Mesothelial cell of epicardium (in vitro differentiated cells): Measurements from ENCODE around the gene CEP70. TPM values are rescaled to one million over a fixed set of nuclear protein-coding genes. Genes with fewer than 3 reads are reported as not detected.
"Not testable (repeated sequence)": the region's sequence is repeated elsewhere in the genome, so short reads cannot be mapped to it uniquely, and the experiment has no call there.

Source experiments
- DNase-seq, 2 experiments: peaks; one replicate each; pipeline ENCODE4 v3.0.0; 2021; ENCODE audit warnings: low spot score in 2 of 2; ENCODE audit not compliant: unreplicated experiment in 2 of 2
- H3K27ac Mint-ChIP-seq: 2 replicates; pipeline ENCODE4 v1.8.0; 2021; ENCODE audit warnings: mixed read lengths
- H3K27me3 Mint-ChIP-seq: 2 replicates; pipeline ENCODE4 v1.8.0; 2021; ENCODE audit warnings: low read depth, mixed read lengths
- H3K36me3 Mint-ChIP-seq: 2 replicates; pipeline ENCODE4 v1.8.0; 2021; ENCODE audit warnings: mixed read lengths
- H3K4me1 Mint-ChIP-seq: 2 replicates; pipeline ENCODE4 v1.8.0; 2021; ENCODE audit warnings: mixed read lengths
- H3K4me3 Mint-ChIP-seq: 2 replicates; pipeline ENCODE4 v1.8.0; 2021; ENCODE audit warnings: mild to moderate bottlenecking, moderate library complexity, mixed read lengths
- H3K9me3 Mint-ChIP-seq: 2 replicates; pipeline ENCODE4 v1.8.0; 2021; ENCODE audit warnings: mixed read lengths
- total RNA-seq: library from RNA; stranded (reverse); gene quantifications from 3 replicates; pipeline ENCODE4 v1.2.1, GENCODE V29; 2021
- TF ChIP-seq, protein P1 (sequence below): fragments of 200-600 bp; sonication (generic); IDR thresholded peaks from one replicate; pipeline ENCODE4 v1.5.0; 2021; ENCODE audit warnings: antibody characterized with exemption; ENCODE audit not compliant: unreplicated experiment

Gene CEP70
- total RNA-seq, 1 donor from 2014 or later: 51.5 TPM

DNA sequence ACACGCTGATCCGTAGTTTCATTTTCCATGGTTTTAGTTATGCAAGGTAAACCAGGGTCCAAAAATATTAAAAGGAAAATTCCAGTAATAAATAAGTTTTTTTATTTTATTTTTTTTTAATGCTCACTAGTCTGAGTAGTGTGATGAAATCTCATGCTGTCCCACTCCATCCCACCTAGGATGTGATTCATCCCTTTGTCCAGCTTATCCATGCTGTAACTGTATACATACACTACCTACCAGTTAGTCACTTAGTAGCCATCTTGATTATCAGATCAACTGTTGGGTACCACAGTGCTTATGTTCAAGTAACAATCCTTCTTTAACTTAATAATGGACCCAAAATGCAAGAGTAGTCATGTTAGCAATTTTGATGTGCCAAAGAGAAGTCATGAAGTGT lies 84.5 kb downstream of the CEP70 start:
- no peak for DNase-seq
- Mint-ChIP-seq H3K27ac (no peak overlapping the region), H3K27me3 (no peaks in the 10 kb centered on the region), H3K36me3 (peaks cover 11% of the 10 kb centered on the region), H3K4me1 (peaks cover 10% of the 10 kb centered on the region), H3K9me3 (no peaks in the 10 kb centered on the region), H3K4me3 (no peak overlapping the region)
- TF ChIP-seq, protein P1, sequence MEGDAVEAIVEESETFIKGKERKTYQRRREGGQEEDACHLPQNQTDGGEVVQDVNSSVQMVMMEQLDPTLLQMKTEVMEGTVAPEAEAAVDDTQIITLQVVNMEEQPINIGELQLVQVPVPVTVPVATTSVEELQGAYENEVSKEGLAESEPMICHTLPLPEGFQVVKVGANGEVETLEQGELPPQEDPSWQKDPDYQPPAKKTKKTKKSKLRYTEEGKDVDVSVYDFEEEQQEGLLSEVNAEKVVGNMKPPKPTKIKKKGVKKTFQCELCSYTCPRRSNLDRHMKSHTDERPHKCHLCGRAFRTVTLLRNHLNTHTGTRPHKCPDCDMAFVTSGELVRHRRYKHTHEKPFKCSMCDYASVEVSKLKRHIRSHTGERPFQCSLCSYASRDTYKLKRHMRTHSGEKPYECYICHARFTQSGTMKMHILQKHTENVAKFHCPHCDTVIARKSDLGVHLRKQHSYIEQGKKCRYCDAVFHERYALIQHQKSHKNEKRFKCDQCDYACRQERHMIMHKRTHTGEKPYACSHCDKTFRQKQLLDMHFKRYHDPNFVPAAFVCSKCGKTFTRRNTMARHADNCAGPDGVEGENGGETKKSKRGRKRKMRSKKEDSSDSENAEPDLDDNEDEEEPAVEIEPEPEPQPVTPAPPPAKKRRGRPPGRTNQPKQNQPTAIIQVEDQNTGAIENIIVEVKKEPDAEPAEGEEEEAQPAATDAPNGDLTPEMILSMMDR: no peak

DNA sequence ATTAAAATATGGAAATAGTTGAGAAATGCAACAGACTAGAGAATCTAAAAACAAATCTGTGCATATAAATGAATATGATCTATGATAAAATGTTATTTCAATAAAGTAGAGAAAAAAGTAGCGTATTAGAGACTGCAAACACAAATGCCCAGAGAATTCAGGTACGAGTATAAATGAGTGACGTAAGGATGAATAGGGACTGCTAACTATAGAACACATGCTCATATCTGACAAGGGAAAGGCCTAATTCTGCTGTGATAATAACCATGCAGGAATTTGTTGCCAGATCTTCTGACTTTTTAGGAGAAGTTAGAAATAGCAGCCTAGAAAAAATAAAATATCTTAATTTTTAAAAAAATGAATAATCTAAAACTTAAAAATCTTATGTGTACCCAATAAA lies 86.5 kb downstream of the CEP70 start:
- Mint-ChIP-seq H3K4me1 (peaks cover 9% of the 10 kb centered on the region), H3K4me3 (no peak overlapping the region), H3K27me3 (no peaks in the 10 kb centered on the region), H3K9me3 (no peaks in the 10 kb centered on the region), H3K36me3 (peaks cover 15% of the 10 kb centered on the region), H3K27ac (no peak overlapping the region)
- no peak for DNase-seq
- TF ChIP-seq, protein P1: no peak

DNA sequence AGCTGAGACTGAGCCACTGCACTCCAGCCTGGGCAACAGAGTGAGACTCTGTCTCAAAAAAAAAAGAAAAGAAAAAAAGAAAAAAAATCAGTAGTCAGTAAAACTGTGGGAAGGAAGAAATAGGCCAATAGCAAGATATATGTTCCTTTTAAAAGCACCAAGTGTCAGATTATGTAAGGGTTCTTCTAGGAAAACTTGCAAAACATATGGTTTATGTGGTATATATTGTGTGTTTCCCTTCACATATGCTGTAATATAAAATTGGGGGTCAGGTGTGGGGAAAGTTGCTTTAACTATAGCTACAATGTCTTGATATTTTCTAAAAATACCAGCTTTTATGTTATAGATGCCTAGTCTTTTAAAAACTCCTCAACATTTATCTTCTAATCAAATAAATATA lies 95.1 kb downstream of the CEP70 start:
- H3K36me3 Mint-ChIP-seq: peaks cover 23% of the 10 kb centered on the region
- H3K4me3 Mint-ChIP-seq: no peak overlapping the region
- no peak overlapping the region for H3K27ac Mint-ChIP-seq
- no peaks in the 10 kb centered on the region for H3K9me3 Mint-ChIP-seq
- TF ChIP-seq, protein P1: no peak
- DNase-seq: no peak
- no peaks in the 10 kb centered on the region for H3K27me3 Mint-ChIP-seq
- no peaks in the 10 kb centered on the region for H3K4me1 Mint-ChIP-seq

DNA sequence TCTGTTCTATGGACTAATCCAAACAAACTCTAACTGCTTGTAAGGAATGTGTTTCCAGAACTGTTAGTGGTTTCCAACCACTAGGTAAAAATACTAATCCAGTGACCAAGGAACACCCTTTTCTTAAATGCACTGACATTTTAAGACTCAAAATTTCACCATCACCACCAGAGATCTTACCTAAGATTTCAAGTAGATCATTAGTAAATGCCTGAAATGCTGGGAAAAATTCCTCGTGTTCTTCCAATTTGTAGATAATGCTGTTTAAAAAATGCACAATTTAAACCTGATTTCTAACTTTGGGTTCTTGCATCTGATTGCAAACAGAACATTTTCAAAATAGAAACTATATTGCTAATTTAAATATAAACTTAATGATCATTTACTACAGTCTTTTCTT lies 96.2 kb downstream of the CEP70 start:
- Mint-ChIP-seq H3K4me3 (no peak overlapping the region), H3K36me3 (peaks cover 26% of the 10 kb centered on the region), H3K27me3 (no peaks in the 10 kb centered on the region), H3K4me1 (no peaks in the 10 kb centered on the region), H3K9me3 (no peaks in the 10 kb centered on the region), H3K27ac (no peak overlapping the region)
- TF ChIP-seq, protein P1: no peak
- no peak for DNase-seq

DNA sequence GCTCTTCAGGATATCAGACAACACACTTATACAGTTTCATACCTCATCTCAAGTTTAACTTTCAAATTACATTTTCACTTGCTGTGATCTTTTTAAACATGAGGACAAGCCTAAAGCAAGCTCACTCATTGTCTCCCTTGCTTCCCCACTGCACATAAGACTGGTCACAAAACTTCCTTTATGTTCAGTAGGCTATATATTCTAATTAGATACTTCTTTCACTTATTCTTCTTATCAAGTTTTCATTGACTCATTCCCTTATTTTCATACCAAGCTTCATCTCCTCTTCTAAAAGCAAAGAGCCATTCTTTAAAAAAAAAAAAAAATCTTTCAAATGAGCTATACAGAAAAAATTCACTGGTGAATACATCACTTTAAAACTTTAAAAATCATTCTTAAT lies 97.0 kb downstream of the CEP70 start:
- Mint-ChIP-seq H3K4me1 (no peaks in the 10 kb centered on the region), H3K9me3 (peaks cover 1% of the 10 kb centered on the region), H3K27me3 (no peaks in the 10 kb centered on the region), H3K36me3 (peaks cover 29% of the 10 kb centered on the region), H3K4me3 (no peak overlapping the region), H3K27ac (no peak overlapping the region)
- TF ChIP-seq, protein P1: no peak
- DNase-seq: no peak

DNA sequence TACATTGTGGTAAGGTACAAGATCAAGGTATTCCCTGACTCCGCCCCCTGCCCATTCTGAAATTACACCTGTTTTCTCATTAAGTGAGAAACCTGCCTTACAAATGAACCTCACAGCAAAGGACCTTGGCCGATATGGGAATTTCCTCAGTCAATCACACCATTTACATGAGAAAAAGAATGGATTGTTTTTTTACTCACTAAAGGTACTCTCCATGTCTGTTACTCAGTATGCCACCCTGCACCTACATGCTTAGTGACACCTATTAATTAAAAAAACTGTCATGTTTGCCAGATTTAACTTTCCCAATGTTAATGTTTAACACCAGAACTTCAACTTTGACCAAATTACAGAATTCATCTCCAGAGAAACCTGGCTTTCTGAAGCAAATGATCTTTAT lies 97.6 kb downstream of the CEP70 start:
- Mint-ChIP-seq H3K27me3 (no peaks in the 10 kb centered on the region), H3K4me1 (no peaks in the 10 kb centered on the region), H3K4me3 (no peak overlapping the region), H3K27ac (no peak overlapping the region), H3K9me3 (peaks cover 5% of the 10 kb centered on the region), H3K36me3 (peaks cover 33% of the 10 kb centered on the region)
- no peak for DNase-seq
- TF ChIP-seq, protein P1: no peak

DNA sequence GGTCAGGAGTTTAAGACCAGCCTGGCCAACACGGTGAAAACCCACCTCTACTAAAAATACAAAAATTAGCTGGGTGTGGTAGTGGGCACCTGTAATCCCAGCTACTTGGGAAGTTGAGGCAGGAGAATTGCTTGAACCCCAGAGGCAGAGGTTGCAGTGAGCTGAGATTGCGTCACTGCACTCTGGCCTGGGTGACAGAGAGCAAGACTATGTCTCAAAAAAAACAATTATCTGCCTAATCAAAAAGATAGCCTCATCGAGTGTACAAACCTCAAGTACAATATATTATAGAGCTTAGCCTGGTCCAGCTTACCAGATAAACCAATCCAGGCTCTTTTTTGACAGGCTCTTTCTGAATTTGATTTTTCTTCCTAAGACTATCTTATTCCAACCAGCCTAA lies 98.4 kb downstream of the CEP70 start:
- Mint-ChIP-seq H3K9me3 (peaks cover 13% of the 10 kb centered on the region), H3K36me3 (peaks cover 40% of the 10 kb centered on the region)
- not testable (repeated sequence) for H3K27ac Mint-ChIP-seq, H3K4me3 Mint-ChIP-seq, DNase-seq, H3K27me3 Mint-ChIP-seq, H3K4me1 Mint-ChIP-seq
